HepG2 (cell line): ENCODE data around the gene TFE3. TPM values are rescaled to one million over a fixed set of nuclear protein-coding genes. Genes with fewer than 3 reads are reported as not detected.
A peak's percentile ranks its signal among the peaks of the same experiment; 100 is the strongest.

ENCODE experiments used
- ATAC-seq: fragments of 200-7000 bp; cut with Tn5 transposase; 3 replicates; pipeline ENCODE4 v1.9.1; 2020; ENCODE audit warnings: mild to moderate bottlenecking, moderate library complexity
- BruUV-seq: library from RNA; stranded (reverse); fragments of 400-500 nt; replicated peaks from 2 replicates; lab custom pipeline; 2021; lab: Mats Ljungman, UMichigan
- CTCF ChIA-PET: fragments of 300-600 bp; formaldehyde crosslinking; extraction: SDS; loops from one replicate; lab custom pipeline; 2021; ENCODE audit warnings: low total read pairs, inconsistent platforms, low intra/inter-chr PET ratio; lab: Yijun Ruan, JAX
- POLR2A ChIA-PET: fragments of 350-600 bp; sonication (Branson Sonifier 250); formaldehyde crosslinking; loops from one replicate; lab custom pipeline; 2020; ENCODE audit warnings: antibody characterized with exemption, inconsistent platforms; lab: Yijun Ruan, JAX
- DNase-seq: peaks from one replicate; pipeline ENCODE4 v3.0.0-alpha.2; 2015; ENCODE audit warnings: low spot score
- FAIRE-seq: peaks from 3 replicates; lab custom pipeline; 2011; peaks lifted over from hg19 to GRCh38; lab: Jason Lieb, UNC
- H2AFZ ChIP-seq: one replicate; pipeline ENCODE4 v1.6.1; 2011; ENCODE audit warnings: low read length, inconsistent platforms
- H3K27ac ChIP-seq: fragments of 300-600 bp; 3 replicates; pipeline ENCODE4 v1.8.0; 2011; ENCODE audit warnings: mixed run types, mild to moderate bottlenecking, mixed read lengths, low read length, inconsistent platforms; ENCODE audit not compliant: insufficient read depth; ENCODE audit errors: extremely low read length
- H3K27me3 ChIP-seq, 2 experiments: fragments of 200-600 bp in 1 of 2; 2 replicates in 1 of 2; 3 replicates in 1 of 2; pipeline versions ENCODE4 v1.6.0 to v1.8.0; 2011; ENCODE audit warnings: low read length in 2 of 2, mild to moderate bottlenecking in 2 of 2, moderate library complexity in 2 of 2, inconsistent platforms in 1 of 2; ENCODE audit not compliant: insufficient read depth in 2 of 2, control insufficient read depth in 1 of 2
- H3K36me3 ChIP-seq, 2 experiments: fragments of 200-600 bp in 1 of 2; replicated peaks in 1 of 2; 2 replicates in 1 of 2; 3 replicates in 1 of 2; pipeline versions ENCODE4 v1.5.1 to v1.8.0; 2011; ENCODE audit warnings: low read length in 2 of 2, inconsistent platforms in 1 of 2; ENCODE audit not compliant: insufficient read depth in 2 of 2, control insufficient read depth in 1 of 2
- H3K4me1 ChIP-seq: 2 replicates; pipeline ENCODE4 v1.5.1; 2012; ENCODE audit warnings: low read length, inconsistent platforms; ENCODE audit not compliant: insufficient read depth
- H3K4me2 ChIP-seq: 2 replicates; pipeline ENCODE4 v1.6.0; 2011; ENCODE audit warnings: low read depth, low read length, inconsistent platforms
- H3K4me3 ChIP-seq, 3 experiments: fragments of 200-600 bp in 1 of 3; sonication (generic), shearing (Covaris generic) in 1 of 3; replicated peaks in 1 of 3; 2 replicates each; pipeline ENCODE4 v1.5.1; 2011 to 2016; ENCODE audit warnings: low read length in 3 of 3, inconsistent platforms in 2 of 3, low read depth in 2 of 3, mild to moderate bottlenecking in 2 of 3, control low read depth in 1 of 3, mixed read lengths in 1 of 3; ENCODE audit not compliant: insufficient read depth in 1 of 3
- H3K79me2 ChIP-seq: one replicate; pipeline ENCODE4 v1.6.1; 2011; ENCODE audit warnings: low read length, inconsistent platforms; ENCODE audit not compliant: insufficient read depth
- H3K9ac ChIP-seq: 2 replicates; pipeline ENCODE4 v1.6.0; 2011; ENCODE audit warnings: mild to moderate bottlenecking, low read depth, low read length, inconsistent platforms; ENCODE audit not compliant: insufficient read depth
- H3K9me3 ChIP-seq: 2 replicates; pipeline ENCODE4 v1.5.1; 2012; ENCODE audit warnings: mild to moderate bottlenecking, low read length
- H4K20me1 ChIP-seq: 2 replicates; pipeline ENCODE4 v1.6.0; 2011; ENCODE audit warnings: inconsistent platforms, mild to moderate bottlenecking, low read length, moderate library complexity; ENCODE audit not compliant: insufficient read depth
- CREM ChIP-seq, 2 experiments: sonication (generic) in 1 of 2; formaldehyde crosslinking in 1 of 2; IDR thresholded peaks; 2 replicates each; pipeline versions ENCODE4 v1.4.0 to v1.6.1; 2016 to 2020; ENCODE audit warnings: antibody characterized with exemption in 1 of 2, mild to moderate bottlenecking in 1 of 2, missing genetic modification reagents in 1 of 2
- DR1 ChIP-seq: sonication (generic); formaldehyde crosslinking; IDR thresholded peaks from 2 replicates; pipeline ENCODE4 v1.8.0; 2021; ENCODE audit warnings: mild to moderate bottlenecking, missing genetic modification reagents, inconsistent platforms
- ETV5 ChIP-seq: IDR thresholded peaks from 2 replicates; pipeline ENCODE4 v1.6.1; 2018; ENCODE audit warnings: missing biosample characterization, missing genetic modification reagents, inconsistent platforms, borderline replicate concordance
- FOXK2 ChIP-seq: fragments of 450-650 bp; IDR thresholded peaks from 2 replicates; pipeline ENCODE4 v1.6.1; 2016
- POGZ ChIP-seq: sonication (generic); formaldehyde crosslinking; IDR thresholded peaks from 2 replicates; pipeline ENCODE4 v1.4.0; 2020; ENCODE audit warnings: mild to moderate bottlenecking, missing genetic modification reagents
- YEATS2 ChIP-seq: sonication (generic); formaldehyde crosslinking; IDR thresholded peaks from 2 replicates; pipeline ENCODE4 v1.4.0; 2020; ENCODE audit warnings: missing genetic modification reagents, borderline replicate concordance
- ZNF331 ChIP-seq: sonication (generic); formaldehyde crosslinking; IDR thresholded peaks from 2 replicates; pipeline ENCODE4 v1.4.0; 2020; ENCODE audit warnings: missing genetic modification reagents
- ZNF816 ChIP-seq: sonication (generic); formaldehyde crosslinking; IDR thresholded peaks from 2 replicates; pipeline ENCODE4 v1.8.0; 2022; ENCODE audit warnings: missing genetic modification reagents, mild to moderate bottlenecking, borderline replicate concordance
- WGBS: methylation state at CpG from one replicate; pipeline ENCODE4 v1.1.6; 2017; ENCODE audit warnings: low lambda C conversion rate; 5-methylcytosine and 5-hydroxymethylcytosine counted together
- in situ Hi-C: cut with HindIII; loops from 2 replicates; pipeline ENCODE4 v1.10.0; 2017; ENCODE audit warnings: low pct_unique_long_range_greater_than_20kb; ENCODE audit not compliant: extremely low pct_ligation_motif_present
- intact Hi-C: fragments of 100-400 bp; cut with micrococcal nuclease; formaldehyde crosslinking; loops from one replicate; pipeline ENCODE4 v1.10.0; 2022; ENCODE audit not compliant: unreplicated experiment
- polyA plus RNA-seq, 8 experiments: library from polyadenylated mRNA; depleted of rRNA in 3 of 8; stranded (reverse) in 7 of 8; unstranded in 1 of 8; fragments of >200 nt; fragmentation: Illumina TruSeq in 4 of 8; extraction: Trizol in 4 of 8; gene quantifications; 2 replicates each; pipeline versions ENCODE4 v1.2.1 to v1.2.3, GENCODE V29; 2011 to 2016; ENCODE audit warnings: low read depth in 4 of 8, missing spikeins in 1 of 8, mixed read lengths in 1 of 8; ENCODE audit not compliant: insufficient read depth in 1 of 8
- total RNA-seq, 5 experiments: library from RNA; depleted of rRNA; stranded (reverse); fragments of >200 nt; fragmentation: Illumina TruSeq; extraction: Trizol; gene quantifications; 2 replicates each; pipeline ENCODE4 v1.2.3, GENCODE V29; 2016; ENCODE audit warnings: low read depth in 1 of 5
- TF ChIP-seq, protein P1 (sequence below): IDR thresholded peaks from 2 replicates; pipeline ENCODE4 v1.6.1; 2016; ENCODE audit warnings: missing genetic modification reagents, missing compliant biosample characterization
- TF ChIP-seq, protein P2 (sequence below): sonication (generic); formaldehyde crosslinking; IDR thresholded peaks from 2 replicates; pipeline ENCODE4 v1.5.1; 2020; ENCODE audit warnings: mild to moderate bottlenecking, missing genetic modification reagents, borderline replicate concordance
- TF ChIP-seq, protein P3 (sequence below): IDR thresholded peaks from 2 replicates; pipeline ENCODE4 v1.6.1; 2016; ENCODE audit warnings: missing compliant biosample characterization, missing genetic modification reagents, borderline replicate concordance
- TF ChIP-seq, protein P4 (sequence below): sonication (generic); formaldehyde crosslinking; IDR thresholded peaks from 2 replicates; pipeline ENCODE4 v1.5.0; 2020; ENCODE audit warnings: missing genetic modification reagents, mild to moderate bottlenecking, borderline replicate concordance

Gene TFE3
- total and polyA plus RNA-seq, 2 of the 13 experiments (the other 11 are each of a cell fraction or from before 2014, with no cell fraction given), result 8.3 to 12.3 TPM

DNA sequence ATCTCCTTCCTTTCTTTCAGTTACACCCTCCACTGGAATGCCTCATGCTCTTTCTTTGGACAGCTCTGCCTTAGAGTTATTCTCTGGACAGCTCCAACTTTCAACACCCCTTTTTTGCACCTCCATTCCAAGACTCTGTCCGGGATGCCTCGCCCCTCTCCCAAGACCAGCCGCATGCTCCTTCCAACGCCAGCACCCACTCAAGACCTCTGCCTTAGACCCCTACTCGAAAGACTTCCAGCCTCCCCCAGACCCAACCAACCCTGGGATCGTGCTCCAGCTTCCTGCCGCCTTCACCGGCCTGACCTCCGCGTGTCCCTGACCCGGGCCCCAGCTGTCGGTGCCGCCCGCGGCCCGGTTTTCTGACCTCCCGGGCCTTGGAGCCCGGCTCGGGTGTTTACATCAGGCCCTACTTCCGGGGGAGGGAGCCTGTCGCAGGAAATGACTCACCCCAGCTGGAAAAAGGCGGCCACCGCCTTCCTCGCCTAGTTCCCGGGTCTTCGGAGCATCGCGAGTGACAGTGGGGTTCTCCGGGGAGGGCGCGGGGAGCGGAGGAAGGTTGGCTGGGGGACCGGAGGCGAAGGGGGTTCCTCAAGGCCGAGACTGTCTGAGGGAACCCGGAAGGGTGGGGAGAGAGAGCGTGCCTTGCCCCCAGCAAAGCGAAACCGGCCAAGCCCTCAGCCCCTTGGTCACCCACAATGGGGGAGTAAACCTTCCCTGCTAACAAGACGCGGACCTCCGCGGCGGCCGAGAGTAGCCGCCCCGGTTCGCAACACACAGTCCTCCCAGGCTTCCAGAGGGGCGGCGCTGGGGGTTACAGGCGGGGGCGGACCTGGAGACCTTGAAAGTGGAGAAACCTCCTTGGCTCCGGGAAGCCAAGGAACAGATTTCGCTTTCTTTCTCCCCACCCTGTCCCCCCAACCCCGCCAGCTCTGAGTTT, 36.6 kb upstream of the TFE3 start, which contains the start of gene WDR45:
Gene WDR45, minus strand, starts transcription at position 399 of the 940 bp plus-strand sequence. CDS start 1,792 bp downstream, outside the sequence.
- peak; percentile 57 for FAIRE-seq
- POLR2A ChIA-PET, result interaction anchor here (0.6 to 2.4 kb wide), 6 partner anchors 9 to 122 kb away, joined by 3 to 16 read pairs (median 4); no protein-coding TSS in a partner anchor
- H2AFZ ChIP-seq, result no peak within 1 kb of the TSS
- TF ChIP-seq, protein P1, sequence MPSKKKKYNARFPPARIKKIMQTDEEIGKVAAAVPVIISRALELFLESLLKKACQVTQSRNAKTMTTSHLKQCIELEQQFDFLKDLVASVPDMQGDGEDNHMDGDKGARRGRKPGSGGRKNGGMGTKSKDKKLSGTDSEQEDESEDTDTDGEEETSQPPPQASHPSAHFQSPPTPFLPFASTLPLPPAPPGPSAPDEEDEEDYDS (CRISPR knock-in tag), result 0 out of 2 replicates have a peak, but pooled peaks have one; percentile 23
- TF ChIP-seq, protein P2, sequence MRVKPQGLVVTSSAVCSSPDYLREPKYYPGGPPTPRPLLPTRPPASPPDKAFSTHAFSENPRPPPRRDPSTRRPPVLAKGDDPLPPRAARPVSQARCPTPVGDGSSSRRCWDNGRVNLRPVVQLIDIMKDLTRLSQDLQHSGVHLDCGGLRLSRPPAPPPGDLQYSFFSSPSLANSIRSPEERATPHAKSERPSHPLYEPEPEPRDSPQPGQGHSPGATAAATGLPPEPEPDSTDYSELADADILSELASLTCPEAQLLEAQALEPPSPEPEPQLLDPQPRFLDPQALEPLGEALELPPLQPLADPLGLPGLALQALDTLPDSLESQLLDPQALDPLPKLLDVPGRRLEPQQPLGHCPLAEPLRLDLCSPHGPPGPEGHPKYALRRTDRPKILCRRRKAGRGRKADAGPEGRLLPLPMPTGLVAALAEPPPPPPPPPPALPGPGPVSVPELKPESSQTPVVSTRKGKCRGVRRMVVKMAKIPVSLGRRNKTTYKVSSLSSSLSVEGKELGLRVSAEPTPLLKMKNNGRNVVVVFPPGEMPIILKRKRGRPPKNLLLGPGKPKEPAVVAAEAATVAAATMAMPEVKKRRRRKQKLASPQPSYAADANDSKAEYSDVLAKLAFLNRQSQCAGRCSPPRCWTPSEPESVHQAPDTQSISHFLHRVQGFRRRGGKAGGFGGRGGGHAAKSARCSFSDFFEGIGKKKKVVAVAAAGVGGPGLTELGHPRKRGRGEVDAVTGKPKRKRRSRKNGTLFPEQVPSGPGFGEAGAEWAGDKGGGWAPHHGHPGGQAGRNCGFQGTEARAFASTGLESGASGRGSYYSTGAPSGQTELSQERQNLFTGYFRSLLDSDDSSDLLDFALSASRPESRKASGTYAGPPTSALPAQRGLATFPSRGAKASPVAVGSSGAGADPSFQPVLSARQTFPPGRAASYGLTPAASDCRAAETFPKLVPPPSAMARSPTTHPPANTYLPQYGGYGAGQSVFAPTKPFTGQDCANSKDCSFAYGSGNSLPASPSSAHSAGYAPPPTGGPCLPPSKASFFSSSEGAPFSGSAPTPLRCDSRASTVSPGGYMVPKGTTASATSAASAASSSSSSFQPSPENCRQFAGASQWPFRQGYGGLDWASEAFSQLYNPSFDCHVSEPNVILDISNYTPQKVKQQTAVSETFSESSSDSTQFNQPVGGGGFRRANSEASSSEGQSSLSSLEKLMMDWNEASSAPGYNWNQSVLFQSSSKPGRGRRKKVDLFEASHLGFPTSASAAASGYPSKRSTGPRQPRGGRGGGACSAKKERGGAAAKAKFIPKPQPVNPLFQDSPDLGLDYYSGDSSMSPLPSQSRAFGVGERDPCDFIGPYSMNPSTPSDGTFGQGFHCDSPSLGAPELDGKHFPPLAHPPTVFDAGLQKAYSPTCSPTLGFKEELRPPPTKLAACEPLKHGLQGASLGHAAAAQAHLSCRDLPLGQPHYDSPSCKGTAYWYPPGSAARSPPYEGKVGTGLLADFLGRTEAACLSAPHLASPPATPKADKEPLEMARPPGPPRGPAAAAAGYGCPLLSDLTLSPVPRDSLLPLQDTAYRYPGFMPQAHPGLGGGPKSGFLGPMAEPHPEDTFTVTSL (CRISPR knock-in tag), result peak; percentile 39; the same call in 1 of the 2 replicates
- TF ChIP-seq, protein P3, sequence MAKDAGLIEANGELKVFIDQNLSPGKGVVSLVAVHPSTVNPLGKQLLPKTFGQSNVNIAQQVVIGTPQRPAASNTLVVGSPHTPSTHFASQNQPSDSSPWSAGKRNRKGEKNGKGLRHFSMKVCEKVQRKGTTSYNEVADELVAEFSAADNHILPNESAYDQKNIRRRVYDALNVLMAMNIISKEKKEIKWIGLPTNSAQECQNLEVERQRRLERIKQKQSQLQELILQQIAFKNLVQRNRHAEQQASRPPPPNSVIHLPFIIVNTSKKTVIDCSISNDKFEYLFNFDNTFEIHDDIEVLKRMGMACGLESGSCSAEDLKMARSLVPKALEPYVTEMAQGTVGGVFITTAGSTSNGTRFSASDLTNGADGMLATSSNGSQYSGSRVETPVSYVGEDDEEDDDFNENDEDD, result peak; percentile 83
- TF ChIP-seq FOXK2, result peak; percentile 74
- TF ChIP-seq DR1 (CRISPR knock-in tag), result 0 out of 2 replicates have a peak, but pooled peaks have one; percentile 47
- 0 out of 2 replicates have a peak, but pooled peaks have one; percentile 28 for TF ChIP-seq ZNF331 (CRISPR knock-in tag)
- peak; percentile 30; the same call in 1 of the 2 replicates for TF ChIP-seq POGZ (CRISPR knock-in tag)
- TF ChIP-seq, protein P4, sequence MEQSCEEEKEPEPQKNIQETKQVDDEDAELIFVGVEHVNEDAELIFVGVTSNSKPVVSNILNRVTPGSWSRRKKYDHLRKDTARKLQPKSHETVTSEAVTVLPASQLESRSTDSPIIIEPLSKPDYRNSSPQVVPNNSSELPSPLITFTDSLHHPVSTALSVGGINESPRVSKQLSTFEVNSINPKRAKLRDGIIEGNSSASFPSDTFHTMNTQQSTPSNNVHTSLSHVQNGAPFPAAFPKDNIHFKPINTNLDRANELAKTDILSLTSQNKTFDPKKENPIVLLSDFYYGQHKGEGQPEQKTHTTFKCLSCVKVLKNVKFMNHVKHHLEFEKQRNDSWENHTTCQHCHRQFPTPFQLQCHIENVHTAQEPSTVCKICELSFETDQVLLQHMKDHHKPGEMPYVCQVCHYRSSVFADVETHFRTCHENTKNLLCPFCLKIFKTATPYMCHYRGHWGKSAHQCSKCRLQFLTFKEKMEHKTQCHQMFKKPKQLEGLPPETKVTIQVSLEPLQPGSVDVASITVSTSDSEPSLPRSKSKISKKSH (CRISPR knock-in tag), result 0 out of 2 replicates have a peak, but pooled peaks have one; percentile 62
- TF ChIP-seq CREM (IDR thresholded peaks at IDR 0.05), result peak; percentile 39; the same call in 1 of the 2 replicates
- TF ChIP-seq CREM (CRISPR knock-in tag; IDR thresholded peaks at IDR 0.05), result no peak
- peak; percentile 75; the same call in 1 of the 2 replicates for TF ChIP-seq YEATS2 (CRISPR knock-in tag)
- peak; percentile 83 for TF ChIP-seq ETV5 (CRISPR knock-in tag)
- 0 out of 2 replicates have a peak, but pooled peaks have one; percentile 9 for TF ChIP-seq ZNF816 (CRISPR knock-in tag)

More for the DNA sequence above, 36.6 kb upstream of the TFE3 start, which contains the start of gene WDR45:
- 5% methylated on average over 9 of the region's 55 CpGs for WGBS
- in situ Hi-C loops (no loop called here), intact Hi-C loops (no loop called here)
- peak; percentile 51 for DNase-seq
- Histone ChIP-seq H3K9ac (peak within 1 kb of the TSS; percentile 85), H3K4me2 (peak within 1 kb of the TSS; percentile 75), H3K4me3 (peak within 1 kb of the TSS; percentile 66 to 76 (median 71)), H3K4me1 (peaks cover 9% of the 10 kb centered on the region; the same call in 1 of the 2 replicates), H3K27ac (peak within 1 kb of the TSS; percentile 73), H3K9me3 (no peaks in the 10 kb centered on the region), H3K27me3 (no peaks in the 10 kb centered on the region), H4K20me1 (no peaks in the 10 kb centered on the region), H3K79me2 (peaks cover 4% of the 10 kb centered on the region), H3K36me3 (peaks cover 2 to 7% of the 10 kb centered on the region in 2 experiments; a peak in 2 of 5 replicates)
- BruUV-seq, result TSS peak; percentile 72
- ATAC-seq, result peak; percentile 92
- CTCF ChIA-PET, result no interaction called here
